ENCODE measurements around the gene JAKMIP2.
"Not testable (repeated sequence)": the region's sequence is repeated elsewhere in the genome, so short reads cannot be mapped to it uniquely, and the experiment has no call there.

Gene JAKMIP2

DNA sequence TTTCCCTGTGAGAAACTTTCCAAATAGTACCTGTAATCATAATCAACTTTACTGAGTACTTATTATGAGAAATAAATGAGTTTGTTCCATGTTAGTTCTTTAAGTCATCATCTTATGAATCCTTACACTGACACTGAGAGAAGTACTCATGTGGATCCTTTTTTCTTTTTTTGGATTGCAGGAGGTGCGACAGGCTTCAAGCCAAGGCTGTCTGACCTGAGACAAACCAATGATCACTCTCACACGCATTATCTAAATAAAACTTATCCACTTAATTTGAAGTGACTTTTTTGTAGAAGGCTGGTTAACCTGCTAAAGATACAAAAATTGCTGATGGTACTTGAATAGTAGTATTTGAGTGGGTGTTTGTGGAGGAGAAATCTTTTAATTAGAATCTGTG, 39.5 kb downstream of the JAKMIP2 start:
- DNase-seq, result no peak

DNA sequence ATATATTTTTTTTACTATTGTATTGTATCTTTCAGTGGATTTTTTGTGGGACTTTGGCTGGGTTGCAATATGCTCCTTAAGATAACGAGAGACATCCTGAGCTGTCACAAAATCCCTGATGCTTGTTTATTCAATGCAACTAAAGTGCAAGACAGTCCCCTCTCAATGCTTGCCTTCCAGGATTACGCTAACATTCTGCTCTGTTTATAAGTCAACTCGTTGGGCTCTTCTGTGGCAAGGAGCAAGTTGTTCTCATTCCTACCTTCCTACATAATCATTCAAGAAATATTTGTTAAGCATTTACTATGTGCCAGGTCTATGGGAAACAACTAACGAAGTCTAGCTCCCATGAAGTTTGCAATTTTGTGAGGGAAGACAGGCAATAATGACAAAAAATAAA, 40.4 kb downstream of the JAKMIP2 start:
- DNase-seq, result no peak

DNA sequence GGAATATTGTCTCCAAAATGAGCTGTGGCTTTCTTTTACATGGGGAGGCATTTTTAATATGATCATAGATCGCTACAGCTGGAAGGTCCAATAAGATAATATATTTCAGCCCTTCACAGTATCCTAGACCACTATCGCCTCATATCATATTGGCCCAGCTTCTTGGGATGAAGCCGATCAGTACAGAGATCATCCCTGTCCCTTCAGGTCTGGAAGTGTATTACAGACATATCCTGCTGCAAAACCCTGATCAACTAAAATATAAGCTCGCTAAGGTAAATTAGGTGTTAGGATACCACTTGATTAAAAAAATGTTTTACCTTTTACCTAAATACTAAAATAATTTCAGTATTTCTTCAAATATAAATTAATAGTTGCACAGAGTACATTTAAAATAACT, 41.7 kb downstream of the JAKMIP2 start:
- DNase-seq, result no peak

DNA sequence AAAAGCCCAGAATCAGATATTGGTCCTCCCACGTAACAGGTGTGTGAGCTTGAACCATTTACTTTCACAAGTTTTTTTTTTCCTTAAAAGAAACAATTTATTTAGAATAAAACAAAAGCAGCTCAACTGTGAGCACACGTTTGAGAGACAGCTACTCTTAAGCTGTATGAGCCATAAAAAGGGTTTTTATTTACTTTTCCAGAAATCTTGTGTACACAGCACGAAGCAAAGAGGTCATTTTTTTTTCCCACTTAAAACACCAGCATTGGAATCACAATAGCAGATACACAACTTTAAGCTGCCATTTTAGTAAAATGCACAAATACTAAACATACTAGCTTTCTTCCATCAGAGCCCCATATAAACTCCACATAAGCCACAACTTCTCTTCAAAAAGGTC, 44.6 kb downstream of the JAKMIP2 start:
- DNase-seq, result no peak

DNA sequence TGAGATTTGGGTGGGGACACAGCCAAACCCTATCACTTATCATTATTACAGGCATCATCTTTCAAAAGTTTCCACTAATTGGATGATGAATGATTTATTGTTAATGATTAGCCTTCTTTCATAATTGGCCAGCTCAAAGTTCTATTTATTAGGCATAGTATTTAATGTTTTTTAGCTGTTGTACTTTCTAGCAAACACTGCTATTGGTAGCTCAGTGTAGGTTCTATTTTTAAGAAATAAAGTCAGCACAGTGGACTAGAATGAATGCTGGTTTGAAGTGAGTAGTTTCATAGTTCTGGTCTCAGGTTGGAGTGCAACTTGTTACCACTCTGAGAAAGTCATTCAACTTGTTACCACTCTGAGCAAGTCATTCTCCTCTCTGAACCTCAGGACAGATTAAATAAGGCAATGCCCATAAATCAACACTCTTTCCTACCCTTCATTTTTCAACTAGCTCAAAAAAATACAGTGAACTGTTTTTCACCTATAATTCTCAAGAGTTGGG, 46.9 kb downstream of the JAKMIP2 start:
- no peak for DNase-seq

DNA sequence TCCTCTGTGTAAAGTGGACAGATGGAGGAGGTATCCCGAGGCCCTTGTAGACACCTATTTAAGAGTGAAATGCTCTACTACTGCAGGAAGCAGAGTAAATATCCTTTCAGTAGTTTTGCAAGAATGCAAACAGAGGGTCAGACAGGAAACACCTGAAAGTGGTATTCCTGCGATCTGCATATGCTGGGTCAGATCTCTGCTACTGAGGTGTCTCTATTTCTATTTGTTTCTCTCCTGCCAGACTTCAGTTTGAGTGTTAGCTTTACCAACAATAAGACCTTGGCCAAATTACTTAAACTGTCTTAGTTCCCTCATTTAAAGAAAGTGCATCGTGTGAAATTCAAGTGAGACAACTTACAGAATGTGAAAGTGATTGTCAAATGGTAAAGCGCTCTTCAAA, 47.6 kb downstream of the JAKMIP2 start:
- DNase-seq, result no peak

DNA sequence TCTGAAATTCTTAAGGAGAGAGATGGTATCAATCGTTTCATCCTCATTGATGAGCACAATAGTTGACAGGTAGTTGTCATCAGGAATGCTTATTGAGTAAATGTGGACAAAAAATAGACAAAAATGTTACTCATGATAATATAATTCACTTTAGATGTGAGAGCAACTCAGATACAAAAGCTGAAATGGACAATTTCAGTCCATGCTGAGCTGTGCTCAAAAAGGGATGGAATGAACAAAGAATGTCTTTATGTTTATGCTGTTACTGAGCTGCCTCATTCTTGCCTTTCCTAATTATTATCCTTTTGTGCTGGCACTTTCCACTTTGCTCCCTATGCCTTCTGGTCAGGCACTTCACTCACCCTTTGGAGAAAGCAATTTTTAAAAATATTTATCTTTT, 49.5 kb downstream of the JAKMIP2 start:
- no peak for DNase-seq

DNA sequence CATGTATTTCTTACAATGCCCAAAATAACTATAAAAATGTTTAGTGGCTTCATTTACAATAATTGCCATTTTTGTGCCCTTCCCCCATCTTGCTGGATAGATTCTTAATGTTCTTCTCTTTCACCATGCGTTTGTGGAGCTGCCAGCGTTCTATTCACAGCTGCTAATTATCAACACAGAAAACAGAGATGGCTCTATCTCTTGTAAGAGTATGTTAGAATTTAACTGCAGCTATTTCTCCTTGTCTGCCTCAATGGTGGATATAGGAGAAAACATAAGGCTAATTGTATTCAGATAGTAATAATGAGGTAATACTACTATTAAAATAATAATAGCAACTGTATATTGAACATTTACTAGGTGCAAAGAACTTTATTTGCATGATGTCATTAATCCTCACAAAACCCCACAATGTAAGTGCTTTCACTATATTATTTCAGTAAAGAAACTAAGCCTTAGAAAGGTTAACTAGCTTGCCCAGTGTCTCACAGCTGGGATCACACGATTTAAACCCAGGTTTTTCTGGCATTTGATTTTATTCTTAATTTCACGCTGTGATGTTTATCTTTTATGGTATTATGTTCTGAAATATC, 50.1 kb downstream of the JAKMIP2 start:
- no peak for DNase-seq

DNA sequence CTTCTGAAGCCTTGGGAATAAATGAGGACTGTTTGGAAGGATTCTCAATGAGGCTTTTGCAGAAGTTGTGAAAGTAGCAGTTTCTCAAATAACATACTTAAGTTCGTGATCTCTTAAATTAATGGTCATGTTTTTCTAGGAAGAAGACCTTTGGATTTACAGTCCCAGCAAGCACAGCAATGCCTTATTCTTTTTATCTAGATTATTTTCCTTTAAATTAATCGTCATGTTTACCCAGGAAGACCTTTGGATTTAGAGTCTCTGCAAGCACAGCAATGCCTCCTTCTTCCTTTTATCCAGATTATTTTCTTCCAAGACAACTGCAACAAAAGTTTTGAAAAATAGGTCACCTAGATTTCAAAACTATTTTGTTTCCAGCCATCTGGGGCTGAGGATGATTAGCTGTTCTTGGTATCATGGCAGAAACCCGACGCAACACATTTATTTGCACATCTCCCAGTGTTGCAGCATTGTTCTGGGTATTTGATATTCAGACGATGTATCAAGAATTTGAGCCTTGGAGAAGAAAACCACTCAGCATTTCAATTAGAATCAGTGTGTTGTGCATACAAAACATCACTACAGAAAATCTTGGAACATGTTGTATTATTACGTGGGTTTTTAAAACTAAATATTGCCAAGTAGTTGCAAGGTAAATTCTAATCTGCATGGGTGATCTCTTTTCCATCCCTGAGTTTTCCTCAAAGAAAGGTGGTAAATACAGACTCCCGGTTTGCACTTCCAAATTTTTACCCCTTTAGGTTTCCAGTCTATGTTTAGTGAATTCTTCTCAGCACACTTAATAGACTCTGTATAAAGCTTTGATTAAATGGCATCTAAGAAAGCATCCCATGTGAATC, 50.9 kb downstream of the JAKMIP2 start:
- no peak for DNase-seq

DNA sequence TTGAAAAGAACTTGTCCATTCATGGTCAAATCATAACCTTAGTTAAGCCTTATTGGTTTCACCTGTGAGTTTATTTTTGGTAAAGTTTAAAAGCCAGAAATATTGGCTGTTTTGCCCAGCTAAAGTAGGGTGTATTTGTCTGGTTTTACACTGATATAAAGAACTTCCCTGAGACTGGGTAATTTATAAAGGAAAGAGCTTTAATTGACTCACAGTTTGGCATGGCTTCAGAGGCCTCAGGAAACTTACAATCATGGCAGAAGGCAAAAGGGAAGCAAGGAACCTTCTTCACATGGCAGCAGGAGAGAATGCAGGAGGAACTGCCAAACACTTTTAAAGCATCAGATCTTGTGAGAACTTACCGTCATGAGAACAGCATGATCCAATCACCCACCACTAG, 55.3 kb downstream of the JAKMIP2 start:
- no peak for DNase-seq

DNA sequence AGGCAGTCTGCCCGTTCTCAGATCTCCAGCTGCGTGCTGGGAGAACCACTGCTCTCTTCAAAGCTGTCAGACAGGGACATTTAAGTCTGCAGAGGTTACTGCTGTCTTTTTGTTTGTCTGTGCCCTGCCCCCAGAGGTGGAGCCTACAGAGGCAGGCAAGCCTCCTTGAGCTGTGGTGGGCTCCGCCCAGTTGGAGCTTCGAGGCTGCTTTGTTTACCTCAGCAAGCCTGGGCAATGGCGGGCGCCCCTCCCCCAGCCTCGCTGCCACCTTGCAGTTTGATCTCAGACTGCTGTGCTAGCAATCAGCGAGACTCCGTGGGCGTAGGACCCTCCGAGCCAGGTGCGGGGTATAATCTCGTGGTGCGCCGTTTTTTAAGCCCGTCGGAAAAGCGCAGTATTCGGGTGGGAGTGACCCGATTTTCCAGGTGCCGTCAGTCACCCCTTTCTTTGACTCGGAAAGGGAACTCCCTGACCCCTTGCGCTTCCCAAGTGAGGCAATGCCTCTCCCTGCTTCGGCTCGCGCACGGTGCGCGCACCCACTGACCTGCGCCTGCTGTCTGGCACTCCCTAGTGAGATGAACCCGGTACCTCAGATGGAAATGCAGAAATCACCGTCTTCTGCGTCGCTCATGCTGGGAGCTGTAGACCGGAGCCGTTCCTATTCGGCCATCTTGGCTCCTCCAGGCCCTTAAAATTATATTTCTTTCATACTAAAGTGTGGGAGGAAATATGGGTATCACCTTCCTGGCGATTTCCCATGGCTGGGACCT, 61.2 kb downstream of the JAKMIP2 start:
- not testable (repeated sequence) for DNase-seq

DNA sequence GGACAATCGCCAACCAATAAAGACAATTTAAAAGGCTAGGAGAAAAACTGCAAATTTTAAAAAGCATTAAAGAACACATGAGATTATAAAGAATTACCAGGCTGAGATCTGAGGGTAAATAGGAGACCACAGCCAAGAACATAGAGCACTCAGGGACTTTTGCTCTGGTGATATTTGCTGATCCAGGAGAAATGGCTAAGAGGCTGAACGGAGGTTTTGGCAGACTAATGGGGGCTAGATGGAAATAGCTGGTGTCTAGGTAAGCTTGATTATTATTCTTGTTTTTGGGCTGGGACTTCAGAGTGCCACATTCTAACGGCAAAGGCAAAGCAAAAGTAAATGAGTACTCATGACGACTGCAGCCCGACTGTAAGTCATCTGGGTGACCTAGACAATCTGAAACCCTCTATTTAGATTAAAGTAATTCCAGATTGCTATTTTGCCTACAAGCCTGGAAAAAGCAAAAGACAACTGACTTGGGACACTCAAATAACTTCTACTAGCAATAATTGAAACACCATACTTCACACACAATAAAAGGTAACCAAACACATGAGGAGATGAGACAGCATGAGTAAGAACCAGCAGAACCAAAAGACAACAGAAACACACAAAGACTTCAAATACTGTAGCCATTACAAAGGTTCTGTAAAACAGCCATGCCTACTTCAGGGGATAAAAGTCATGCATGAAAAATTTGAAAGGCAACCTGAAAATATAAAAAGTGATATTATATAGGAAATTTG, 68.8 kb downstream of the JAKMIP2 start:
- DNase-seq, result no peak

DNA sequence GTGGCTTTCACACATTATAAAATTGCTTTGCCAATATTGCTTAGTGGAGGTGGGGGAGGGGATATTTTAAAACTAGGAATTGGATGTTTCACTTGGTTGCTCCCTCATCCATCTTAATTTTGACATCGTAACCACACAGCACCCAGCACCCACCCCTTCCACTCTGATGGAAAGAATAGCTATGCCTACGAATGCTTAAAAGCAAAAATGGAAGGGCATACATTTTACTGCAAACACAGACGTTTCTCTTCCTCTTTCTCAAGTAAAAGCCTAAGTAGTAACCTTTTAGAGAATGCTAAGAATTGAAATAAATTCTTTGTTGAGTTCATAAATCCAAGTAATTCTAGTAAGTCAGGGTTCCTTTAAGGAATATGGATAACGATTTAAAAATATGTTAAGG, 69.9 kb downstream of the JAKMIP2 start:
- DNase-seq, result no peak

DNA sequence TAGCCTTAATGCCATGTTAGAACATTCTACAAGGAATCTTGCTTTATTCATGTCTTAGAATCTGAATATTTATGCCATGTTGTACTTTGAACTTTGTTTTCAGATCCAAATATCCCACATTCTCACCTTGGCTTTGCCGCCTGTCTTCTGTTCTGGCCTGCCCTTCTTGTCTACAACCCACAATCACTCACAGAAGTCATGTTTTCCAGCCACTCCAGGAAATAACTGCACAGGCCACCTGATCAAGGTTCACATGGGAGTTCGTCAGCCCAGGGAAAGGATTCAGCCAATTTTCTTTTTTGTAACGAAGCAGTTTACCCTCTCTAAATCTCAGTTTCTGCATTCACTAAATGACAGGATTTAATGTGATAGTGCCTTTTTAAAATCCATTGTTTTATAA, 70.5 kb downstream of the JAKMIP2 start:
- no peak for DNase-seq

DNA sequence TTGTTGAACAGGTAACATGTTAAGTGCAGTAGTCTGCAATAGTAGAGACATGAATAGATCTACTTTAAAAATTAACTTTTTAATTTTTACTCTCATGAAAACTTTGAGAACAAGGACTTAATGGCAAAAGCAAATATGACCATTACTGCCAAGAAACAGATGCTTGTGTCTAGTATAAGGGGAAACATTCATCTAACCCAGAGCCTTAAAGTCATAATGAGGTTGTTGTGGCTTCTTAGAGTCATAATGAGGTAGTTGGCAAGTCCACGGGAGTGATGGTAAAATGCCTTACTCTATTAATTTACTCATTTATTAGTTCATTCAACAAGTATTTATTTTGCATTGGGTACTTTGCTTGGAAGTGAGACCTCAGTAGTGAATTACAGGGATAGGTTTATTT, 71.5 kb downstream of the JAKMIP2 start:
- no peak for DNase-seq

DNA sequence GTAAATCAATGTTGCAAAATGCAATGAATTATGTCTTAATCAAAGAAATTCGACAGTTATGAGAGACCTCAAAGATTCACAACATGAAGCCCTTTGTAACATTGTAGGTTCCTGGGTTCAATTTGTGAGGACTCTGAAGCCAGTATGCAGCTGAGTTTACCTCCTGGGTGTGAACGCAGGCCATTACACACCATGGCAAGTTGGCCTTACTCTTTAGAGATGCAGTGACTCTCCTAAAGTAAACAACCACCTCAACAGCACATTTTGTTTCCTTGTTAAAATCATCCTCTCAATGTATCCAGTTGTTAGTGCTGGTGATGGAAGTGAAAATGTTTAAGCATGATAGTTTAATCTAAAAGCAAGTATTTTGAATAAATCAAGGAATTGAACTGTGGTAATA, 73.8 kb downstream of the JAKMIP2 start:
- no peak for DNase-seq

DNA sequence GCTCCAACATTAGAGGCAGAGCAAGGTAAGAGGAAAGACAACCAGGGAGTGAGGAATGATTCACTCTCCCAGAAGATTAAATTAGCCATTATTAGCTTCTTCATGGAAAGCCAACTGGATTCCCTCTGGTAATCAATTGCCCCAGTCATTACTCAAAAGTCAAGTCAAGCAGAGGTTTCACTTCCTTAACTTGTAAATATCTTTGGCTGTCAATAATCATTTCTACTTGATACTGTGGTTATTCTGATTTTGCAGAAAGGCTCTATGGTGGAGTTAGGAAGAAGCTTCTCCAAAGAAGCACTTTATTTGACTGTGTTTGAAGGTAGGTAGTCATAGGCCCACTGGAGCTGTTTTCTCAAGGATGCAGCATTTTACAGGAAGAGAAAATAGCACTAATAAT, 78.0 kb downstream of the JAKMIP2 start:
- no peak for DNase-seq

DNA sequence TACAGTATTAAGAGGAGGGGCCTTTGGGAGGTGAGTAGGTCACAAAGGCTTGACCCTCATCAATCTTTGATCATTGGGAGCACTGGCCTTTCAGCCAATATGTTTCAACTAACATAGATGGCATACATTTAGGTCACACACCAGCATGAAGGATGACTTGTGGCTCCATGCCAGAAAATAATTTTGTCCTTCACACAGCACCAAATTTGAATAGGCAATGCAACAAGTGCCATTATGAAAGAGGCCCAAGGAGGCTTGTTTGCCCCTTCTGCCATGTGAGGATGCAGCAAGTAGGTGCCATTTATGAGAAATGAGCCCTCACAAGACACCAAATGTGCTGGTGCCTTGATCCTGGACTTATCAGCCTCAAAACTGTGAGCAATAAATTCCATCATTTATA, 81.1 kb downstream of the JAKMIP2 start:
- DNase-seq, result no peak

DNA sequence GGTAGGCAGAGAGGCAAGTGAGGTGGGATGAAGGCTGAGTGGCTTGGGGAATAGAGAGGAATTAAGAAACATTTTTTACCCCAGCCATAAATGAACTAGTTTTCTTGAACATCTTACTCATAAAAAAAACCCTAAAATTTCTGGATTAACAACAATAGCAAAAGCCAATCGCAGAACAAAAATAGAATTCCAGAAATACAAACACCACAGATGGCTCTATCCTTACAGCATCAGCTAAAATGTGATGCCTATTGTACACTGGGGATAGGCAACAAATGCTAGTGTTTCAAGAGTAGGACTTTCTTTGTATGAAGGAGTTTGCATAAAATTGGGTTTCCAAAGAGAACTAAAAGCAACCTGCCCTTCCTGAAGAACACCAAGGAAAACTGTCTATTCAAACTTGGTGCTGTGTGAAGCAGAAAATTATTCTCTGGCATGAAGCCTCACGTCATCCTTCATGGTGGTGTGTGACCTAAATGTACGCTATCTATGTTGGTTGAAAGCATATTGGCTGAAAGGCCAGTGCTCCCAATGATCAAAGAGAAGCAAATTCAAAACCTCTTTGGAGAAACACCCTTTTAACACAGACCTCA, 82.9 kb downstream of the JAKMIP2 start:
- DNase-seq, result no peak

DNA sequence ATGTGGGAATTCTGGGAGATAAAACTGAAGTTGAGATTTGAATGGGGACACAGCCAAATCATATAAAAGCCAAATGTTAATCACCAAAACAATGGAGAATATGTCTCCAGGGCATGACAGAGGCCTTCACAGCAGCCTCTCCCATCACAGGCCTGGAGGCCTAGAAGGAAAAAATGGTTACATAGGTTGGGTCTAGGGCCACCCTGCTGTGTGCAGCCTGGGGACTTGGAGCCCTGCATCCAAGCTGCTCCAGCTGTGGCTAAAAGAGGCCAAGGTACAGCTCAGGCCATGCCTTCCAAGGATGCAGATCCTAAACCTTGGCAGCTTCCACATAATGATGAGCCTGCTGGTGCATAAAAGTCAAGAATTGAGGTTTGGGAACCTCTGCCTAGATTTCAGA, 85.1 kb downstream of the JAKMIP2 start:
- no peak for DNase-seq

DNA sequence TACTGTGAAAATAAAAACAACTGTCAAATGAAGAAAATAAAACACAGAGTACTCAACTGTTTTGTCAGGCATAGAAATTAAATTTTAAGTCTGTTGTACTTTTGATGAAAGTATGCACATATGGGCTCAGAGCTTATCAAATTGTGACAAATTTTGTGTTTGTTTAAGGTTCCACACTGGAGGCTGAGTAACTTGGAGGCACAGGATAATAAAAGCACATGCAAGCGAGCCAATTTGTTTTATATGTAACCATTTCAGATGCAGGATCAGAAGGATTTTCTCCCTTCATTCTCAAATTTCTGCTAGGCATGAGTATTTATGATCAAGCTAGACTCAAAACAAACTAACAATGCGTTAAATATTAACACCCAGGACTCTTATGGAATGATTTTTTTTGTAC, 87.8 kb downstream of the JAKMIP2 start:
- DNase-seq, result no peak

DNA sequence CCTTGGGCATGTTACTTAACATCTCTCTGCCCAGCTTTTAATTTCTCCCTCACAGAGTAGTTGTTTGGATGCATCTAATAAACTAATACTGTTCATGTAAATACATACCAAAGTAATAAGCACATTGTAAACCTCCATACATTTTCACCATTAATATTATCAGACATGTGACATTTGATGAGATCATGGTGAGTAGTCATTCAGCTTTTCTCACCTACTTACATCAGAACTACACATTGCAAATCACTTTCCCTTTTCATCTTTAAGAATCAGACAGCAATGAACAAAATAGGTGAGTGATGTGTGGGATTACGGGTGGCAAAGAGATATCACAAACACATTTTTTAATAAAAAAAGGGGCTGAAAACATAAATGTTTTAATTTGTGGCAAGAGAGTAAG, 89.3 kb downstream of the JAKMIP2 start:
- DNase-seq, result no peak

DNA sequence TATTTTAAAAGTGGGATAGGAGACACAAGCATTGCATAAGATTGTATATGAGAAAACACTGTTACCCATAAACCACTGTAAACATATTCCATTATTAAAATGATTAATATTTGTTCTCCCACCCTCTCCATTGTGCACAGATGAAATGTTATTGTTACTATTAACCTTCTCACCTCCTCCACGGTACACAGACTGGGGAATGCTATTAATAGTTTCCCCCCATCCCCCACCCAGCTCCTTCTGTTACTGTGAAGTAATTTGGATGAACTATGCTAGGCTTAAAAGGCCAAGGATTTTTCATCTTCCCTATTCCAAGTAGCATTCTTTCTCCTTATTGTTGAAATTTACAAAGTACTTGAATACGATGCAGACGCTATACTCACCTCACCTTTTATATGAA, 91.4 kb downstream of the JAKMIP2 start:
- DNase-seq, result no peak

Measured in NCI-H226 (cell line).